Muscle of back (tissue), 11 donors: ENCODE measurements around the gene ATP9A. TPM values are rescaled to one million over a fixed set of nuclear protein-coding genes. Genes with fewer than 3 reads are reported as not detected.
"Not testable (repeated sequence)": the region's sequence is repeated elsewhere in the genome, so short reads cannot be mapped to it uniquely, and the experiment has no call there.

Source experiments
- DNase-seq, 3 donors: peaks; one replicate each; pipeline versions ENCODE4 v3.0.0 to v3.0.0-alpha.2; 2013
- polyA plus RNA-seq, 10 donors: library from polyadenylated mRNA; unstranded; fragments of 120-200 nt; gene quantifications; one replicate each; pipeline ENCODE4 v1.2.1, GENCODE V29; 2013; ENCODE audit not compliant: insufficient read length in 10 of 10

ATP9A gene
- polyA plus RNA-seq, 10 donors, result 45.9 to 97.3 (median 59.9) TPM

- no peak for DNase-seq
Observed at GRCh38 chr20:51757226-51757625, 11.0 kb downstream of the ATP9A start.

- DNase-seq, result no peak
Observed at GRCh38 chr20:51756653-51757052, 11.5 kb downstream of the ATP9A start.

GRCh38 chr20:51753220-51753619, 15.0 kb downstream of the ATP9A start:
- DNase-seq, result not testable (repeated sequence)

- DNase-seq, result peak in 2 of 3 donors; percentile 21 to 82
Observed at GRCh38 chr20:51752343-51752951, 15.7 kb downstream of the ATP9A start.

- no peak for DNase-seq
Observed at GRCh38 chr20:51750770-51751388, 17.3 kb downstream of the ATP9A start.

GRCh38 chr20:51750037-51750769, 18.0 kb downstream of the ATP9A start:
- no peak for DNase-seq

GRCh38 chr20:51749674-51750036, 18.5 kb downstream of the ATP9A start:
- no peak for DNase-seq

- DNase-seq, result no peak
Observed at GRCh38 chr20:51747182-51747911, 20.8 kb downstream of the ATP9A start.

GRCh38 chr20:51745804-51746203, 22.4 kb downstream of the ATP9A start:
- DNase-seq, result no peak

- no peak for DNase-seq
Observed at GRCh38 chr20:51740838-51741237, 27.4 kb downstream of the ATP9A start.

- not testable (repeated sequence) for DNase-seq
Observed at GRCh38 chr20:51740308-51740707, 27.9 kb downstream of the ATP9A start.

GRCh38 chr20:51739722-51740249, 28.4 kb downstream of the ATP9A start:
- DNase-seq, result no peak

GRCh38 chr20:51738877-51739447, 29.2 kb downstream of the ATP9A start:
- no peak for DNase-seq

- not testable (repeated sequence) for DNase-seq
Observed at GRCh38 chr20:51738261-51738660, 29.9 kb downstream of the ATP9A start.

GRCh38 chr20:51736947-51737346, 31.2 kb downstream of the ATP9A start:
- DNase-seq, result no peak

- DNase-seq, result peak in 1 of 3 donors; percentile 42
Observed at GRCh38 chr20:51735728-51736600, 32.2 kb downstream of the ATP9A start.

- peak in 1 of 3 donors; percentile 70 for DNase-seq
Observed at GRCh38 chr20:51734876-51735720, 33.1 kb downstream of the ATP9A start.

- no peak for DNase-seq
Observed at GRCh38 chr20:51733070-51733469, 35.1 kb downstream of the ATP9A start.

- DNase-seq, result peak; percentile 59 to 89 (median 79)
Observed at GRCh38 chr20:51732096-51732791, 35.9 kb downstream of the ATP9A start.
